Measurements from ENCODE around the gene ACP2. TPM values are rescaled to one million over a fixed set of nuclear protein-coding genes. Genes with fewer than 3 reads are reported as not detected.

Gene ACP2
- total RNA-seq, 1 experiment from 2014 or later: 23.5 TPM

DNA sequence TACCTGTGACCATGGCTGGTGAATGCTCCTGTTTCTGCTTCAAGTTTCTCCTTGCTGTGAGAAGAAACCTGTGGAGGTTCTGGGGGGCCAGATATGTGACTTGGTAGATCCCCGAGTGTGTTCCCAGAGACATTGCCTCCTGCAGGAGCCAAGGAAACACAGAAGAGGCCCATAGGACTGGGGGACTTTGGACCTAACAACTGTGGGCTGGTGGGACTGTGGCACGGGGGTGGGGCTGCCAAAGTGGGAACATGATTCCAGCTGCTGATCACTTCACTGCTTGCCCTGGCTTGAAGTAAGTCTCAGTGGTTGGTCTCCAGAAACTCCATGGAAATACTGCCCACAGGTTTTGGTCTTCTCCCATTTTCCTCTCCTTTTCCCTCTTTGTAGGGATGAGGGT, 5.0 kb upstream of the ACP2 start:
- no TSS peak for BruUV-seq (replicated peaks)

DNA sequence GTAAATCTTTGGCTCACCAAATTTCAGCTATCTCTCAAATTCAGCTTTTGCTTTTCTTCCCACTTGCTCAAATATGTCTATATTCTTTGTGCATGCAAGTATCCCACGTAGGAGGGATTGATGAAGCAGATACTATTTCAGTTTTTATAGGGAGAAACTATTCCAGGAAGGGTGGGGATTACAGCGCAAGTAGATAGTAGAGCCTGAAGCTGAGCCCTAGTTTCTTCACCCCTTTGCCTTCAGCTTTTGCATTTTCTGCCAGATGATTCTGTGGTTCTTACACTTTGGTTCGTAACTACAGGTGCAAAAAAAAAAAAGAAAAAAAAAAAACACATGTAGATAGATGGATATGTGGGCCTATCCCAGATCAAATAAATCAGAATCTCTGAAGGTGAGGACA, 3.1 kb upstream of the ACP2 start:
- no TSS peak for BruUV-seq (replicated peaks)
- H3K36me3 Mint-ChIP-seq (ENCODE audit: insufficient read depth, unreplicated experiment): peaks cover 14% of the 10 kb centered on the region

More for the DNA sequence above, 5.0 kb upstream of the ACP2 start:
- intact Hi-C loops (cut with micrococcal nuclease; ENCODE audit: unreplicated experiment): loop anchor here (10.0 kb wide), 1 partner anchor 101 kb away; the partner anchor contains the start of gene MYBPC3
- Mint-ChIP-seq H3K9me3 (ENCODE audit: low read depth, unreplicated experiment) (no peaks in the 10 kb centered on the region), H3K36me3 (ENCODE audit: insufficient read depth, unreplicated experiment) (peaks cover 8% of the 10 kb centered on the region), H3K4me3 (ENCODE audit: low read depth, unreplicated experiment) (no peak overlapping the region), H3K4me1 (ENCODE audit: low read depth, unreplicated experiment) (peaks cover 33% of the 10 kb centered on the region), H3K27ac (ENCODE audit: unreplicated experiment) (no peak overlapping the region), H3K27me3 (ENCODE audit: unreplicated experiment) (no peaks in the 10 kb centered on the region)
- CTCF ChIA-PET: interaction anchor here (0.6 to 0.7 kb wide), 2 partner anchors 33 to 467 kb away, joined by 3 read pairs; no protein-coding TSS in a partner anchor
- TF ChIP-seq CTCF (IDR thresholded peaks at IDR 0.05; ENCODE audit: unreplicated experiment): no peak
- no peak for DNase-seq

DNA sequence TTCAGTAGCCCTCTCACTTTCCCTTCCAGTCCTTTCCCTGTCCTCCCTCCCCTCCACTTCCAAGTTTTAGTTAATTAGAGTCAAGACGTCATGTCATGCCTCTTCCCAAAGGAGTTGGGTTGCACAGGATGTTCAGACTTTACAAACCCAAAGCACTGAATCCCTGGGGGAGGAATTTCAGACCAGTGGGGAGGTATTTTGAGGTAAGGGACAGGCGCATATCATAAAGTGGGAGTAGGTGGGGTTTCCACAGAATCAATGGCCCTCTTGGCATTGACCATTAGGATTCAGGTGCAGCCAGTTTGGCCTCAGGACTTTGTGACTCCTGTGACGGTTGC, 733 bp upstream of the ACP2 start:
- no peak for TF ChIP-seq CTCF (IDR thresholded peaks at IDR 0.05; ENCODE audit: unreplicated experiment)
- CTCF ChIA-PET: interaction anchor here (1.0 to 2.1 kb wide), 4 partner anchors 10 to 70 kb away, joined by 3 to 10 read pairs (median 6); no protein-coding TSS in a partner anchor
- peak overlapping the region; percentile 98 for H3K4me3 Mint-ChIP-seq (ENCODE audit: low read depth, unreplicated experiment)
- H3K4me1 Mint-ChIP-seq (ENCODE audit: low read depth, unreplicated experiment): peaks cover 1% of the 10 kb centered on the region
- H3K9me3 Mint-ChIP-seq (ENCODE audit: low read depth, unreplicated experiment): no peaks in the 10 kb centered on the region
- peaks cover 14% of the 10 kb centered on the region for H3K36me3 Mint-ChIP-seq (ENCODE audit: insufficient read depth, unreplicated experiment)
- intact Hi-C loops (cut with micrococcal nuclease; ENCODE audit: unreplicated experiment): no loop called here
- no peak for DNase-seq
- H3K27ac Mint-ChIP-seq (ENCODE audit: unreplicated experiment): peak overlapping the region; percentile 98
- no peaks in the 10 kb centered on the region for H3K27me3 Mint-ChIP-seq (ENCODE audit: unreplicated experiment)
- BruUV-seq (replicated peaks): no TSS peak

More for the DNA sequence above, 3.1 kb upstream of the ACP2 start:
- TF ChIP-seq CTCF (IDR thresholded peaks at IDR 0.05; ENCODE audit: unreplicated experiment): no peak
- DNase-seq: no peak
- Mint-ChIP-seq H3K27me3 (ENCODE audit: unreplicated experiment) (no peaks in the 10 kb centered on the region), H3K4me3 (ENCODE audit: low read depth, unreplicated experiment) (no peak overlapping the region), H3K9me3 (ENCODE audit: low read depth, unreplicated experiment) (no peaks in the 10 kb centered on the region), H3K4me1 (ENCODE audit: low read depth, unreplicated experiment) (peaks cover 17% of the 10 kb centered on the region), H3K27ac (ENCODE audit: unreplicated experiment) (no peak overlapping the region)
- CTCF ChIA-PET: no interaction called here
- intact Hi-C loops (cut with micrococcal nuclease; ENCODE audit: unreplicated experiment): loop anchor here (10.0 kb wide), 1 partner anchor 103 kb away; the partner anchor contains the start of gene MYBPC3

DNA sequence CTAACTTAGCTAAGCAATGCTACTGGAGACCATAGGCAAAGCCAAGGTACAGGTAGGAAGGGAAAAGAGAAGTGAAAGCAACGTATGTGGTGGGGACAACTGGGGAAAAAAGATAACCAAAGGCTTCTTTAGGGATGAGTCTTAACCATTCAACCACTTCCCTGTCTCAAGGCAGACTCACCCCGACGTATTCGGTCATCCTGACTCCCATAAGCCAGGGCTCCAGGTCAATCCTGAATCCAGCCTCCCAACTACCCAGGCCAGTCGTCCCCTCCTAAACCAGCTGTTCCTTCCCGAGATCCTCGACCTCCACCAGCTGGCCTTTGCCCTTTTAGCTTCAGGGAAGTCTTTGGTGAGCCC, 330 bp downstream of the ACP2 start:
- Mint-ChIP-seq H3K4me3 (ENCODE audit: low read depth, unreplicated experiment) (peak overlapping the region; percentile 98), H3K9me3 (ENCODE audit: low read depth, unreplicated experiment) (no peaks in the 10 kb centered on the region), H3K27ac (ENCODE audit: unreplicated experiment) (peak overlapping the region; percentile 98), H3K27me3 (ENCODE audit: unreplicated experiment) (no peaks in the 10 kb centered on the region), H3K4me1 (ENCODE audit: low read depth, unreplicated experiment) (no peaks in the 10 kb centered on the region), H3K36me3 (ENCODE audit: insufficient read depth, unreplicated experiment) (peaks cover 14% of the 10 kb centered on the region)
- TSS peak; percentile 68 for BruUV-seq (replicated peaks)
- CTCF ChIA-PET: interaction anchor here (1.0 to 2.5 kb wide), 6 partner anchors 9 to 69 kb away, joined by 3 to 10 read pairs (median 6); partner anchors contain the start of gene NR1H3
- TF ChIP-seq CTCF (IDR thresholded peaks at IDR 0.05; ENCODE audit: unreplicated experiment): no peak
- DNase-seq: no peak
- intact Hi-C loops (cut with micrococcal nuclease; ENCODE audit: unreplicated experiment): no loop called here
